HCT116 (cell line): ENCODE results near the gene SRPX. TPM values are rescaled to one million over a fixed set of nuclear protein-coding genes. Genes with fewer than 3 reads are reported as not detected.

Source experiments
- ATAC-seq: fragments of 200-7000 bp; cut with Tn5 transposase; 2 replicates; pipeline ENCODE4 v1.9.1; 2020; ENCODE audit warnings: mild to moderate bottlenecking, moderate library complexity
- BruUV-seq: library from RNA; stranded (reverse); fragments of 400-500 nt; replicated peaks from 2 replicates; lab custom pipeline; 2021; lab: Mats Ljungman, UMichigan
- CTCF ChIA-PET: fragments of 300-600 bp; sonication (Branson Sonifier 250); formaldehyde crosslinking; loops from one replicate; lab custom pipeline; 2021; ENCODE audit warnings: antibody characterized with exemption; lab: Charles Lee
- POLR2A ChIA-PET: fragments of 300-600, 350-600 bp; sonication (Branson Sonifier 250); formaldehyde crosslinking; loops from one replicate; lab custom pipeline; 2021; ENCODE audit warnings: antibody characterized with exemption; lab: Charles Lee
- RAD21 ChIA-PET, 2 experiments: fragments of 300-600 bp; sonication (Branson Sonifier 250); formaldehyde crosslinking; loops; one replicate each; lab custom pipeline; 2023; ENCODE audit warnings: low total read pairs in 2 of 2; ENCODE audit not compliant: uncharacterized antibody in 2 of 2, unreplicated experiment in 2 of 2, low non-redundant PET in 1 of 2; lab: Charles Lee
- DNase-seq: peaks from one replicate; pipeline ENCODE4 v3.0.0-alpha.2; 2010; ENCODE audit warnings: low read depth, low spot score
- H2AFZ ChIP-seq: fragments of 200-600 bp; shearing (Covaris generic), sonication (generic); 2 replicates; pipeline ENCODE4 v1.6.1; 2017; ENCODE audit warnings: low read depth, mixed run types, mixed read lengths, antibody characterized with exemption, low read length; ENCODE audit not compliant: poor library complexity, severe bottlenecking
- H3K27ac ChIP-seq: 2 replicates; pipeline ENCODE4 v1.5.1; 2012; ENCODE audit warnings: low read depth, low read length
- H3K27me3 ChIP-seq: fragments of 200-600 bp; sonication (generic); 2 replicates; pipeline ENCODE4 v1.6.1; 2016; ENCODE audit warnings: mixed run types, low read length, mixed read lengths; ENCODE audit not compliant: insufficient read depth
- H3K36me3 ChIP-seq, 2 experiments: fragments of 200-500 bp in 1 of 2; fragments of 200-600 bp in 1 of 2; sonication (Bioruptor generic) in 1 of 2; sonication (generic) in 1 of 2; 2 replicates each; pipeline versions ENCODE4 v1.5.1 to v1.6.1; 2014 to 2016; ENCODE audit warnings: low read length in 2 of 2, inconsistent platforms in 1 of 2, mixed read lengths in 1 of 2, mixed run types in 1 of 2; ENCODE audit not compliant: insufficient read depth in 2 of 2, control insufficient read depth in 1 of 2
- H3K4me1 ChIP-seq, 2 experiments: fragments of 200-600 bp in 1 of 2; sonication (generic) in 1 of 2; 2 replicates each; pipeline versions ENCODE4 v1.5.1 to v1.6.1; 2012 to 2017; ENCODE audit warnings: low read length in 2 of 2, inconsistent platforms in 1 of 2, mild to moderate bottlenecking in 1 of 2, mixed read lengths in 1 of 2, mixed run types in 1 of 2, moderate library complexity in 1 of 2; ENCODE audit not compliant: insufficient read depth in 2 of 2, control insufficient read depth in 1 of 2
- H3K4me2 ChIP-seq: fragments of 200-600 bp; sonication (generic); 2 replicates; pipeline ENCODE4 v1.6.1; 2017; ENCODE audit warnings: mixed run types, low read length, mixed read lengths
- H3K4me3 ChIP-seq, 2 experiments: fragments of 200-600 bp in 1 of 2; sonication (generic) in 1 of 2; replicated peaks in 1 of 2; 2 replicates each; pipeline ENCODE4 v1.5.1; 2011 to 2016; ENCODE audit warnings: low read length in 2 of 2, control low read depth in 1 of 2, low read depth in 1 of 2, mild to moderate bottlenecking in 1 of 2, mixed read lengths in 1 of 2, mixed run types in 1 of 2
- H3K79me2 ChIP-seq: fragments of 200-600 bp; sonication (generic); 2 replicates; pipeline ENCODE4 v1.6.1; 2017; ENCODE audit warnings: mild to moderate bottlenecking, mixed run types, low read length, moderate library complexity, mixed read lengths; ENCODE audit not compliant: insufficient read depth
- H3K9ac ChIP-seq: fragments of 200-600 bp; sonication (generic); 2 replicates; pipeline ENCODE4 v1.6.1; 2016; ENCODE audit warnings: low read length, mixed read lengths
- H3K9me2 ChIP-seq: fragments of 200-600 bp; sonication (generic), shearing (Covaris generic); 2 replicates; pipeline ENCODE4 v1.6.1; 2017; ENCODE audit warnings: mixed run types, mild to moderate bottlenecking, moderate library complexity; ENCODE audit not compliant: insufficient read depth
- H3K9me3 ChIP-seq, 2 experiments: fragments of 200-500 bp in 1 of 2; fragments of 200-600 bp in 1 of 2; sonication (Bioruptor generic) in 1 of 2; sonication (generic) in 1 of 2; 2 replicates each; pipeline ENCODE4 v1.6.1; 2014 to 2017; ENCODE audit warnings: low read length in 2 of 2, mixed read lengths in 2 of 2, inconsistent platforms in 1 of 2, low read depth in 1 of 2, mild to moderate bottlenecking in 1 of 2, mixed run types in 1 of 2, moderate library complexity in 1 of 2; ENCODE audit not compliant: control insufficient read depth in 1 of 2, insufficient read depth in 1 of 2
- H4K20me1 ChIP-seq: fragments of 200-600 bp; sonication (generic), shearing (Covaris generic); 2 replicates; pipeline ENCODE4 v1.6.1; 2017; ENCODE audit warnings: mixed run types, mild to moderate bottlenecking, moderate library complexity; ENCODE audit not compliant: insufficient read depth
- ATF3 ChIP-seq: IDR thresholded peaks from 2 replicates; pipeline ENCODE4 v1.6.1; 2012
- CBX3 ChIP-seq: IDR thresholded peaks from 2 replicates; pipeline ENCODE4 v1.6.1; 2012; ENCODE audit warnings: low read depth
- CEBPB ChIP-seq: IDR thresholded peaks from 2 replicates; pipeline ENCODE4 v1.6.1; 2012; ENCODE audit warnings: low read depth
- CTCF ChIP-seq, 3 experiments: fragments of 200-600 bp in 1 of 3; sonication (generic) in 1 of 3; IDR thresholded peaks in 2 of 3; conservative IDR thresholded peaks in 1 of 3; 2 replicates each; pipeline ENCODE4 v1.5.1; 2012 to 2017; ENCODE audit warnings: low read depth in 2 of 3, low read length in 2 of 3, antibody characterized with exemption in 1 of 3, borderline replicate concordance in 1 of 3, control low read depth in 1 of 3, mild to moderate bottlenecking in 1 of 3, mixed read lengths in 1 of 3, mixed run types in 1 of 3, moderate library complexity in 1 of 3; ENCODE audit not compliant: insufficient read depth in 1 of 3
- EGR1 ChIP-seq: IDR thresholded peaks from 2 replicates; pipeline ENCODE4 v1.6.1; 2012; ENCODE audit warnings: low read depth
- ELF1 ChIP-seq: IDR thresholded peaks from 2 replicates; pipeline ENCODE4 v1.6.1; 2012; ENCODE audit warnings: low read depth, borderline replicate concordance
- EZH2 ChIP-seq: fragments of 200-600 bp; sonication (generic); IDR thresholded peaks from 2 replicates; pipeline ENCODE4 v1.6.1; 2017; ENCODE audit warnings: antibody characterized with exemption, mixed run types
- EZH2phosphoT487 ChIP-seq: fragments of 200-600 bp; IDR thresholded peaks from 2 replicates; pipeline ENCODE4 v1.6.1; 2018; ENCODE audit warnings: antibody characterized with exemption, borderline replicate concordance
- FOSL1 ChIP-seq: IDR thresholded peaks from 2 replicates; pipeline ENCODE4 v1.6.1; 2012; ENCODE audit warnings: low read depth
- JUND ChIP-seq: IDR thresholded peaks from 2 replicates; pipeline ENCODE4 v1.6.1; 2012
- MAX ChIP-seq: IDR thresholded peaks from 2 replicates; pipeline ENCODE4 v1.6.1; 2012
- POLR2AphosphoS5 ChIP-seq: IDR thresholded peaks from 2 replicates; pipeline ENCODE4 v1.6.1; 2011; ENCODE audit warnings: mild to moderate bottlenecking, low read depth, low read length, moderate library complexity
- RAD21 ChIP-seq: IDR thresholded peaks from 2 replicates; pipeline ENCODE4 v1.6.1; 2012; ENCODE audit warnings: low read depth, mild to moderate bottlenecking
- REST ChIP-seq: IDR thresholded peaks from 2 replicates; pipeline ENCODE4 v1.6.1; 2012; ENCODE audit warnings: low read depth
- SIN3A ChIP-seq: IDR thresholded peaks from 2 replicates; pipeline ENCODE4 v1.6.1; 2012; ENCODE audit warnings: low read depth
- SP1 ChIP-seq: IDR thresholded peaks from 2 replicates; pipeline ENCODE4 v1.6.1; 2012; ENCODE audit warnings: low read depth
- SRF ChIP-seq: IDR thresholded peaks from 2 replicates; pipeline ENCODE4 v1.6.1; 2012; ENCODE audit warnings: low read depth
- YY1 ChIP-seq: IDR thresholded peaks from 2 replicates; pipeline ENCODE4 v1.6.1; 2011; ENCODE audit warnings: low read length, low read depth, moderate library complexity, mild to moderate bottlenecking; ENCODE audit not compliant: insufficient replicate concordance; ENCODE audit errors: extremely low read depth
- ZFX ChIP-seq: fragments of 450-650 bp; IDR thresholded peaks from 2 replicates; pipeline ENCODE4 v1.6.1; 2017
- intact Hi-C: fragments of 100-400 bp; cut with micrococcal nuclease; formaldehyde crosslinking; loops from 2 replicates; pipeline ENCODE4 v1.10.0; 2022
- total RNA-seq: library from RNA; stranded (reverse); gene quantifications from one replicate; pipeline ENCODE4 v1.2.1, GENCODE V29; 2021; ENCODE audit not compliant: unreplicated experiment

The SRPX gene
- total RNA-seq, 1 experiment from 2014 or later = 18.2 TPM

- H3K36me3 ChIP-seq = no peaks in the 10 kb centered on the region
- H3K4me1 ChIP-seq = no peaks in the 10 kb centered on the region
- no peak overlapping the region for H2AFZ ChIP-seq
- ChIA-PET RAD21 (no interaction called here), CTCF (no interaction called here), POLR2A (no interaction called here)
- no peaks in the 10 kb centered on the region for H3K27me3 ChIP-seq
- no peaks in the 10 kb centered on the region for H3K79me2 ChIP-seq
- DNase-seq (no peak), ATAC-seq (no peak)
- no peak overlapping the region for H3K4me2 ChIP-seq
- no peak overlapping the region for H3K27ac ChIP-seq
- H3K9ac ChIP-seq = no peak overlapping the region
- no peaks in the 10 kb centered on the region for H3K9me3 ChIP-seq
- no peaks in the 10 kb centered on the region for H3K9me2 ChIP-seq
- intact Hi-C loops = no loop called here
- no peak overlapping the region for H3K4me3 ChIP-seq
- H4K20me1 ChIP-seq = no peaks in the 10 kb centered on the region
- no TSS peak for BruUV-seq
- TF ChIP-seq EGR1 (no peak), ATF3 (no peak), YY1 (no peak), POLR2AphosphoS5 (no peak), RAD21 (no peak), REST (no peak), SP1 (no peak), EZH2 (no peak), CEBPB (no peak), CTCF (IDR thresholded peaks at IDR 0.05 in 2 of 3, conservative IDR thresholded peaks at IDR 0.05 in 1 of 3; ENCODE audit: borderline replicate concordance in 1 of 3, insufficient read depth in 1 of 3, low read depth in 2 of 3, low read length in 2 of 3) (no peak), ELF1 (no peak), JUND (no peak), FOSL1 (no peak), CBX3 (no peak), ZFX (no peak), SRF (no peak), EZH2phosphoT487 (no peak), SIN3A (no peak), MAX (no peak)
These were observed 110.4 kb downstream of the SRPX start for GRCh38 chrX:38110231-38110630.
